CD4-positive, alpha-beta T cell (primary cell): ENCODE results near the gene LACTB. TPM values are rescaled to one million over a fixed set of nuclear protein-coding genes. Genes with fewer than 3 reads are reported as not detected.
A peak's percentile ranks its signal among the peaks of the same experiment; 100 is the strongest.

Experiments
- ATAC-seq: fragments of 200-7000 bp; cut with Tn5 transposase; one replicate; pipeline ENCODE4 v1.10.0; 2022; ENCODE audit warnings: mild to moderate bottlenecking; ENCODE audit not compliant: poor library complexity
- CTCF ChIA-PET: fragments of 350-600 bp; sonication (Branson Sonifier 250); formaldehyde crosslinking; loops from one replicate; lab custom pipeline; 2021; ENCODE audit warnings: antibody characterized with exemption, inconsistent platforms; lab: Charles Lee
- POLR2A ChIA-PET: fragments of 350-600 bp; sonication (Branson Sonifier 250); formaldehyde crosslinking; loops from one replicate; lab custom pipeline; 2021; ENCODE audit warnings: antibody characterized with exemption, inconsistent platforms; lab: Charles Lee
- DNase-seq, 14 experiments: peaks; one replicate each; pipeline ENCODE4 v3.0.0-alpha.2; 2013 to 2020; ENCODE audit warnings: mixed read lengths in 2 of 14
- H3K27ac ChIP-seq, 2 donors: one replicate each; pipeline versions ENCODE4 v1.5.1 to v1.7.0; 2013; ENCODE audit warnings: low read length in 2 of 2, low read depth in 1 of 2, mild to moderate bottlenecking in 1 of 2
- H3K27me3 ChIP-seq, 2 experiments: 1 replicate in 1 of 2; 2 replicates in 1 of 2; pipeline versions ENCODE4 v1.6.1 to v1.7.0; 2013; ENCODE audit warnings: low read length in 2 of 2, control low read depth in 1 of 2, mild to moderate bottlenecking in 1 of 2, moderate library complexity in 1 of 2; ENCODE audit not compliant: insufficient read depth in 2 of 2, control insufficient read depth in 1 of 2
- H3K36me3 ChIP-seq: one replicate; pipeline ENCODE4 v1.6.1; 2013; ENCODE audit warnings: low read length, control low read depth; ENCODE audit not compliant: insufficient read depth
- H3K4me1 ChIP-seq: one replicate; pipeline ENCODE4 v1.6.1; 2013; ENCODE audit warnings: low read length, control low read depth; ENCODE audit not compliant: insufficient read depth
- H3K4me3 ChIP-seq: one replicate; pipeline ENCODE4 v1.5.1; 2013; ENCODE audit warnings: mild to moderate bottlenecking, low read length, moderate library complexity
- H3K9me3 ChIP-seq, 2 experiments: 1 replicate in 1 of 2; 2 replicates in 1 of 2; pipeline versions ENCODE4 v1.6.1 to v1.7.0; 2013; ENCODE audit warnings: low read length in 2 of 2, mild to moderate bottlenecking in 2 of 2, control low read depth in 1 of 2, moderate library complexity in 1 of 2; ENCODE audit not compliant: control insufficient read depth in 1 of 2, insufficient read depth in 1 of 2
- H3K27ac Mint-ChIP-seq: one replicate; pipeline ENCODE4 v1.8.0; 2020; ENCODE audit warnings: mixed read lengths
- H3K27me3 Mint-ChIP-seq: one replicate; pipeline ENCODE4 v1.8.0; 2021; ENCODE audit warnings: mixed read lengths
- H3K36me3 Mint-ChIP-seq: one replicate; pipeline ENCODE4 v1.8.0; 2021; ENCODE audit warnings: low read depth, mixed read lengths
- H3K4me1 Mint-ChIP-seq: one replicate; pipeline ENCODE4 v1.8.0; 2021; ENCODE audit warnings: low read depth, mixed read lengths
- H3K4me3 Mint-ChIP-seq: one replicate; pipeline ENCODE4 v1.8.0; 2020; ENCODE audit warnings: mild to moderate bottlenecking, mixed read lengths
- H3K9me3 Mint-ChIP-seq: one replicate; pipeline ENCODE4 v1.8.0; 2020; ENCODE audit warnings: mixed read lengths
- CTCF ChIP-seq: fragments of 200-600 bp; IDR thresholded peaks from one replicate; pipeline ENCODE4 v1.8.0; 2022; ENCODE audit warnings: antibody characterized with exemption, mild to moderate bottlenecking
- intact Hi-C, 2 experiments: fragments of 100-400 bp; cut with DNase I in 1 of 2; cut with micrococcal nuclease in 1 of 2; formaldehyde crosslinking; loops; one replicate each; pipeline versions ENCODE4 v1.15.1 to v1.9.0; 2023 to 2025; cut with DNase I, micrococcal nuclease
- total RNA-seq, 174 experiments: library from RNA in 2 of 174; stranded (reverse) in 2 of 174; gene quantifications; one replicate each; pipeline ENCODE4 v1.2.3 and lab custom pipeline; 2021 to 2026

LACTB gene
- total RNA-seq, 2 experiments from 2014 or later, result 6.9 to 7.0 TPM

- H3K9me3 ChIP-seq, result no peaks in the 10 kb centered on the region
- ChIA-PET POLR2A (interaction anchor here (0.6 to 6.2 kb wide), 20 partner anchors 9 to 936 kb away, joined by 3 to 103 read pairs (median 5); partner anchors contain the start of genes APH1B, CIAO2A, RAB8B and USP3), CTCF (interaction anchor here (0.7 to 1.1 kb wide), 2 partner anchors 29 to 80 kb away, joined by 3 read pairs; no protein-coding TSS in a partner anchor)
- TF ChIP-seq CTCF, result no peak
- peaks cover 19% of the 10 kb centered on the region for H3K36me3 ChIP-seq
- Mint-ChIP-seq H3K36me3 (peaks cover 42% of the 10 kb centered on the region), H3K4me3 (peak within 1 kb of the TSS; percentile 100), H3K27ac (peak within 1 kb of the TSS; percentile 98), H3K27me3 (no peaks in the 10 kb centered on the region), H3K4me1 (peaks cover 36% of the 10 kb centered on the region), H3K9me3 (no peaks in the 10 kb centered on the region)
- ATAC-seq (peak; percentile 97), DNase-seq (peak; percentile 74 to 92 (median 86))
- H3K4me3 ChIP-seq, result peak within 1 kb of the TSS; percentile 95
- peak within 1 kb of the TSS; percentile 53 to 70 for H3K27ac ChIP-seq
- no peaks in the 10 kb centered on the region for H3K27me3 ChIP-seq
- peaks cover 10% of the 10 kb centered on the region for H3K4me1 ChIP-seq
- intact Hi-C loops, result loop anchor here (1.0 to 5.0 kb wide), 7 partner anchors 32 to 124 kb away; partner anchors contain the start of genes APH1B (in 1 of the 2) and RAB8B (in 1 of the 2)
Observed at GRCh38 chr15:63157118-63157843, 35.6 kb downstream of the LACTB start, which contains the start of gene RPS27L. Gene RPS27L (minus strand): TSS chr15:63157477. CDS start chr15:63157405, 72 bp downstream.

- Histone ChIP-seq H3K27me3 (no peaks in the 10 kb centered on the region), H3K4me3 (peak overlapping the region; percentile 95), H3K27ac (peak overlapping the region in 1 of 2 donors; percentile 46), H3K4me1 (peaks cover 10% of the 10 kb centered on the region), H3K36me3 (peaks cover 15% of the 10 kb centered on the region), H3K9me3 (no peaks in the 10 kb centered on the region)
- H3K4me1 Mint-ChIP-seq, result peaks cover 32% of the 10 kb centered on the region
- H3K36me3 Mint-ChIP-seq, result peaks cover 36% of the 10 kb centered on the region
- ChIA-PET POLR2A (interaction anchor here (0.7 to 6.2 kb wide), 16 partner anchors 8 to 346 kb away, joined by 3 to 103 read pairs (median 6); partner anchors contain the start of genes APH1B, RAB8B and USP3), CTCF (interaction anchor here (0.7 to 1.1 kb wide), 2 partner anchors 29 to 80 kb away, joined by 3 read pairs; no protein-coding TSS in a partner anchor)
- TF ChIP-seq CTCF, result no peak
- no peaks in the 10 kb centered on the region for H3K27me3 Mint-ChIP-seq
- ATAC-seq (peak; percentile 19), DNase-seq (peak in 8 of 14 experiments; percentile 1 to 61 (median 18))
- peak overlapping the region; percentile 91 for H3K4me3 Mint-ChIP-seq
- H3K9me3 Mint-ChIP-seq, result no peaks in the 10 kb centered on the region
- peak overlapping the region; percentile 98 for H3K27ac Mint-ChIP-seq
- intact Hi-C loops, result loop anchor here (1.0 to 5.0 kb wide), 7 partner anchors 31 to 123 kb away; partner anchors contain the start of genes APH1B (in 1 of the 2) and RAB8B (in 1 of the 2)
Observed at GRCh38 chr15:63157891-63158431, 36.3 kb downstream of the LACTB start.

- ChIA-PET CTCF (no interaction called here), POLR2A (no interaction called here)
- no peak overlapping the region for H3K4me3 ChIP-seq
- no peak for DNase-seq
- Mint-ChIP-seq H3K4me1 (peaks cover 18% of the 10 kb centered on the region), H3K27me3 (no peaks in the 10 kb centered on the region), H3K36me3 (peaks cover 17% of the 10 kb centered on the region), H3K4me3 (peak overlapping the region; percentile 23), H3K9me3 (no peaks in the 10 kb centered on the region), H3K27ac (no peak overlapping the region)
- no peak for ATAC-seq
- H3K27me3 ChIP-seq, result no peaks in the 10 kb centered on the region
- H3K36me3 ChIP-seq, result no peaks in the 10 kb centered on the region
- TF ChIP-seq CTCF, result no peak
- no peaks in the 10 kb centered on the region for H3K9me3 ChIP-seq
- no peak overlapping the region for H3K27ac ChIP-seq
- intact Hi-C loops, result no loop called here
- peaks cover 10% of the 10 kb centered on the region for H3K4me1 ChIP-seq
Observed at GRCh38 chr15:63160638-63161037, 39.0 kb downstream of the LACTB start.
